ENCODE measurements around the gene ARID1B. TPM values are rescaled to one million over a fixed set of nuclear protein-coding genes. Genes with fewer than 3 reads are reported as not detected.
A peak's percentile ranks its signal among the peaks of the same experiment; 100 is the strongest.

The ARID1B gene
- total RNA-seq, 1 donor from 2014 or later = 26.4 TPM

DNA sequence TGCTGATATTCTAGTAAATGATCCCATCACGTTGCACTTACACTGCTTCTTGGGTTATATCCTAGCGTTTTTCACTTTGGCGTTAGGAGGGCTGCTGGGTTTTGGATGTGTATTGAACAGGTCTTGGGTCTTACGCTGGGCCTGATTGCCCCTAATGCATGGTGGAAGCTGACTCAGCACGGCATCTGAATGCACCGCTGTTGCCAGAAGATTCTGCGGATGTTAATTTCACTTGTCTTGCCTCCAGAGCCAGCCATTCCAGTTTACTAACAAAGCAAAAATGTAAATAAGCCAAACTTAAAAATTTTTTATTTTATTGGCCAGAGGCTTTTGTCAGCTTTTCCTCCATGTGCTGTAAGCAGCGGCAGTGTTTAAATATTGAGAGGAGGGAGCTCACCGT is 312.7 kb downstream of the ARID1B start:
- DNase-seq (ENCODE audit: low spot score) = no peak
- no peak for ATAC-seq

DNA sequence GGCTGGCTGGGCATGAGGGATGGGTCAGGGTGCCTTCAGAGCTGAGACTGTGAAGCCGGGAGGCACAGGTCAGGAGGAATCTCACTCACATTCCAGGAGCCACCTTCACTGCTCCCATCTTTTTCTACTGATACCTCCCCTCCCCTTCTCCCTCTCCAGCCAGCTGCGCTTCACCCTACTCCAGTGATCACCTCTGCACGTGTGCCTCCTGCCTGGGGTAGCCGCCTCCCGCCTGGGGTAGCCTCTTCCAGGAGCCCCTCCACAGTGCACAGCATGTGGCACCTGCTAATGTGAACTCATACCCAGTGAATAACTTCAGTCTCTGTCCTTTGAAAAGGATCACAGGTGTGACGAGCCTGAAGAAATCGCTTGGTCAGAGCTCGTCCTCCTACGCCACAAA is 313.6 kb downstream of the ARID1B start:
- DNase-seq (ENCODE audit: low spot score) = no peak

DNA sequence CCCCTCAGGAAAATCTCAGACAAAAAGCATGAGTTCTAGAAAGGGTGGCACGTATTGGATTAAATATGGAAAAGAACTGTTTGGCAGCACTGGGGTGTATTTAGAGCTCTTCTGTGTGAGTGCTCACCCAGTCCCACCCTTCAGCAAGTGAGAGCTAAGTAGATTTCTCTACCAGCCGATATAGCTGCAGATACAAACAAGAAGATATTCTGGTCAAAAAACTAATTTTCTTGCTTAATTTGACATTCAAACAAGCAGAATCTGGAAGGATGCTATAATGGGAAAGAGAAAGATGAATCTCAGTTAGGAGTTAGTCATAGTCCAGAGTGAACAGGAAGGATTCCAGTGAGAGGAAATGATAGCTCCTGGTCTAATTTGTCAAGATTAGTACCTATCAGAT is 314.1 kb downstream of the ARID1B start:
- no peak for DNase-seq (ENCODE audit: low spot score)
- no peak for ATAC-seq

More for the DNA sequence above, 313.6 kb downstream of the ARID1B start:
- no peak for ATAC-seq

DNA sequence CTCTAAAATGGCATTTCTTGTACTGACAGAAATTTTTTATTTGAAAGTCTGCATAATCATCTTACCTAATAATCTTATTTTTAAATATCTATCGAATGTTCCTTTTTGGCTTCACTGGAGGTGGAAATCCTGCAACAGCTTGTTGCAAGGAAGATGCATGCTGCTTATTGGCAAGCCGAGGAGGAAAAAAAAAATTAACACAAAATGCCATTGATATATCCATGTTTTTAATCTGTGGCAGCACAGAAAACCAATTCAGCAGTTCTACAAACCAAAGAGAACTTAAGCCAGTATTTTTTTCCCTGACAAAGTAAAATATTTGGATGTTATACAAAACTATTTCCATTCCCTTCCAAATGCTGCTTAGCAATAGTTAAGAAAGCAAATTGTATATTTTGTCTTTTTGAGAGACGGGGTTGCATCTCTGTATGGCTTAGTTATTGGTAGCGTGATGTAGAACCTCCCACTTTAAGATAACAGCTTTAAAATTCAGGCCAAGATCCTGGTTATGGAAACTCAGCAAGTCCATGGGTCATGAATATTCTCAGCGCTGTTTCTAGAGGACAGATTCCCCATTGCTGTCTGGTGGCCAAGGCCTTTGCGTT is 314.8 kb downstream of the ARID1B start:
- ATAC-seq (peak; percentile 24), DNase-seq (ENCODE audit: low spot score) (no peak)

DNA sequence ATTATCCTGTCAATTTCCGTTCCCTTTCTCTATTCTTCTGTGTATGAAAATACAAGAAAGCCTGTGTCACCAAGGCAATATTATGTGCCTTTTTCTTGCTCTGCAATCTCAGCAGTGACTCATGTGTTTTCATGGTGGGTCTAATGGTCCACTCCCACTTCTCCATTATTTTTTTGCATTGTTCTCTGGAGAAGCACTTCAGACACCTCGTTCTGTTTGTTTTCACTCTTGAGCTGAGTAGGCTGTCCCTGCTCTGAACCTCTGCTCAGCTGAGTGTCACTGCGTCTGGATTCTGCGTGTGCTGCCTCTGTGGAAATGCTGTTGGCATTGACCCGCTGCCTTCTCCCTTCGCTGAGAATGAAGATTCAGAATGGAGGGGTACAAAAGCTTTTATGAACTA is 315.6 kb downstream of the ARID1B start:
- ATAC-seq = peak; percentile 39

DNA sequence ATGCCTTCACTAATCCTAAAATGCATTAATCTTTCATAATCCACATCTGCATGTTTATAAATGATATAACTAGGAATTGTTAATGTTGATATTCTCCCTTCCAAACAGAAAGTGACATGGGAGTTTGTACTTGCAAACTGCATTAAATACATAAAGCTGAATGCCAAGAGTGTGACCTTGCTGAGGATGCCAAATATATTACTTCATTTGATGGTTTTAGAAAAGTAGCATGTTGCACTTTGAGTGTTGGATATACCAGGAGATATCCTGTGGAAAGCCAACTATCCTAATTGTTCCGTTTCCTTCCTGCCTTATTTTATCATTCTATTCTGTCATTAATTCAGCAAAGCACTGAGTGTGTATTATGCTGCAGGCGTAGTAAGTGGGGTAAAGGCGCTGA is 316.4 kb downstream of the ARID1B start:
- no peak for DNase-seq (ENCODE audit: low spot score)
- peak; percentile 14 for ATAC-seq

More for the DNA sequence above, 315.6 kb downstream of the ARID1B start:
- DNase-seq (ENCODE audit: low spot score) = no peak

DNA sequence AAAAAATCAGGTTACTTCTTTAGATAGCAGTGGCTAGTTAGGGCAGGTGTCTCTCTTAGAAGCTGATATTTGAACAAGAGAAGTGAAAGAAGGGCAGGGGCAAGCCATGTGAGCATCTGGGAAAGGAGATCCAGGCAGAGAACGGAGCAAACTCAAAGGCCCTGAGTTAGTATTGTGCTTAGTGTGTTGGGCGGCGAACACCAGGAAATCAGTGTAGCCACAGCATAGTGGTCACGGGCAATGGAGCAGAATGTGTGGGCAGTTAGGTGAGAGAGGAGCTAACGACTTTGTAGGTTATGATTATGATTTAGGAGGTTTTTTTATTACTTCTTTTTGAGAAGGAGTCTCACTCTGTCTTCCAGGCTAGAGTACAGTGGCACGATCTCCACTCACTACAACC is 316.9 kb downstream of the ARID1B start:
- no peak for DNase-seq (ENCODE audit: low spot score)
- ATAC-seq = no peak

DNA sequence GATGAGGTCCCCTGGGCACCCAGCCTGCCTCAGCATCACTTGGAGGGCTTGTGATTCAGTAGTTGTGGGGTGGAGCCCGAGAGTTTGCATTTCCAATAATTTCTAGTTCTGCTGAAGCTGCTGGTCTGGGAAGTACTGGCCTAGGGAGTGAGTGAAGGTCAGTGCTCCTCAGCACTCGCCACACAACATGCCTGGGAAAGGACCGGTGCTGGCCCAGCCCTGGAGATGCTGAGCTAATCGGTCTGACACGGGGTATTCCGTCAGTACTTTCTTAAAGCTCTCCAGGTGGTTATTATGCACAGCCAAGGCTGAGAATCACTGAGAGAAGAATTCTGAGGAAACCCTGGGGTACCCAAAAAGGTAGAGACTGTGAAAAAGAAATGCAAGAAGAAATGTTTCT is 317.9 kb downstream of the ARID1B start:
- DNase-seq (ENCODE audit: low spot score) = no peak

DNA sequence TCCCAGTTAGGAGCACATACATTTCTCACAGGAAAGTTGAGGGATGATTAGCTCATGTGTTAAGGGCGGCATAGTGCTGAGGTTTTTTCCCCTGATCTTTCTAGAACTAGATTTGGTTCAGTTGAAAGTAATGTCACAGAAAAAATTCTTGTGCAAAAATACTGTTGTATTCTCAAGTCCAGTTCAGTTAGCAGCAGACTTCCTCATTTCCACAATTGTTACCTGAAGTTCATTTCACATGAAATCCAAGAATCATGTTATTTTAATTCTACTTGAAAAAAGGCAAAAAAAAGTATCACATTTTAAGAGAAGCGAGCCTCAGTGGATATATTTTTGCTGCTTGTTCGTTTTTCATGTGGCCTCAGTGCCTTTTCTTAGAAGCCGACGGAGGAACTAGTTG is 318.4 kb downstream of the ARID1B start:
- ATAC-seq (no peak), DNase-seq (ENCODE audit: low spot score) (no peak)

More for the DNA sequence above, 317.9 kb downstream of the ARID1B start:
- no peak for ATAC-seq

DNA sequence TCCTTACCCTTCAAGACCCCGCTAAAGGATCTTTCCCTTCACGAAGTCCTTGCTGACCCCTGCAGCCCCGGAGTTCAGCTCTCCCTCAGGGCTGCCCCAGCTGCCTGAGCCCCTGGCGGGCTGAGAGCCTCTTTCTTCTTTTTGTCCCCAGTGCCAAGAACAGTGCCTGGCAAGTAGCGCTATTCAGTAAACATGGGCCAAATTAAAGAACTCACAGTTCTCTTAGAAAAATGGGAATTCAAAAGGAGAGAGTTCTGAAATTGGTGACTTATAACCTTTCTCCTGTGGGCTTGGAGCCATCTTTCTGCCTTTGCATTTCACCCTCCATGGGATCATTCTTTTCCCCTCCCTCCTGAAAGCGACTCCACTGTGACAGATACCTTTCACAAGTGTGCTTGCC is 318.9 kb downstream of the ARID1B start:
- DNase-seq (ENCODE audit: low spot score) = peak; percentile 59
- ATAC-seq = peak; percentile 58

DNA sequence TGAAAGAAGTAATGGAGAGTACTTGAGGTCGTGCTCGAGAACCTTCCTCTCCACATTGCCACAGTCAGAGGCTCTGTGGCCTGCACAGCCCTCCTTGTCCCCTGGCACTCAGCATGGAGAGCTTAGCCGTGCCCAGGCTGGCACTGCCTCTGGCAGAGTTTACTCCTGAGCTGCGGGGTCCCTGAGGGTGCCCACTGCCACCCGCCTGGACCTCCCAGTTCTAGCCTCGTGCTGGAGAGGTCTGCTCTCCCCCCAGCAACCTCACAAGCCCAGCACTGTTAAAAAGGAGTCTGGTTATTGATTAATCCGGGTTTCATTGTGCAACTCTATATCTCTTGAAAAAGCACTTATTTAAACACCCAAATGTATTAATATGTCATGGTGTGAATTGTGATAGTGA is 319.3 kb downstream of the ARID1B start:
- peak; percentile 66 for DNase-seq (ENCODE audit: low spot score)
- ATAC-seq = peak; percentile 78

DNA sequence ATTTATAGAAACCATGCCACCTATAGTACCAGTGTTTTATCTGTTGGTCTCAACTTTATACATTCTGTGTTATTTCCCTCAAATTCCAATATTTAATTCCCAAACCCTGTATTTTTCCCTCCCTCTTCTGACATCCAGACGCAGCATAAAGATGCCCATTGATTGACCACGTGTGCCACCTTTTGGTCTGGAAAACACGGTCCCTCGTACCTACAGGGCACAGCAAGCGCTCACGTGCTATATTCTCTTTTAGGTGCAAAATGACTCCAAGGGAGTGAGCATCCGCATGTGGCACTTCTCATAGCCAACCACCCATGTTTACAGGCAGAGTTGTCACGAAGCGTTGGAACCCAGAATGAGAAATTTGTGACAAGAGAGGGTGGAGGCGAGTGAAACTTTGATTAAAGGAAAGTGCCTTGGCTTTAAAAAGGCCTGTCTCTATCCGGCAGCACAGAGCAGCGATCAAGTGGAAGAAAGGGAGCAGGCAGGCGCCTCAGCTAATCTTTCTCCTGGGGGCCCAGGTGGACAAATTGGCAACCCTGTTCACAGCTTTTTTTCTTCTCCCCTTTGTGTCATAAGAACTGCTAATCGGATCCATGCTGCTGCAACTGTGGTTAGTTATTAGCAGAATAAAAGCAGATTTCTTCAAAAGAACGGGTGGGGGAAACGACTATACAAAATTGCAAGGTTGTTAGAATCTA is 320.2 kb downstream of the ARID1B start:
- DNase-seq (ENCODE audit: low spot score) (no peak), ATAC-seq (no peak)

DNA sequence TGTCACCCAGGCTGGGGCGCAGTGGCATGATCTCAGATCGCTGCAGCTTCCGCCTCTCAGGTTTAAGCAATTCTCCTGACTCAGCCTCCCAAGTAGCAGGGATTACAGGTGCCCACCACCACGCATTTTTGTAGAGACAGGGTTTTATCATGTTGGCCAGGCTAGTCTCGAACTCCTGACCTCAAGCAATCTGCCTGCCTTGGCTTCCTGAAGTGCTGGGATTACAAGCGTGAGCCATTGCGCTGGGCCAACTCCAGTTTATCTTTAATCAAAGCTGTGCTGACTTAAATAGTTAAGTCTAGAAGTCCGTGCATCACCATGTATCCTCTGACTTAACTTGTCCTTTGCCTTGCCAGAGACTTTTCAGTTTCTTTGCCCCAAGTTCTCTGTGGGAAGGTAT is 321.8 kb downstream of the ARID1B start:
- DNase-seq (ENCODE audit: low spot score) = no peak
- no peak for ATAC-seq

DNA sequence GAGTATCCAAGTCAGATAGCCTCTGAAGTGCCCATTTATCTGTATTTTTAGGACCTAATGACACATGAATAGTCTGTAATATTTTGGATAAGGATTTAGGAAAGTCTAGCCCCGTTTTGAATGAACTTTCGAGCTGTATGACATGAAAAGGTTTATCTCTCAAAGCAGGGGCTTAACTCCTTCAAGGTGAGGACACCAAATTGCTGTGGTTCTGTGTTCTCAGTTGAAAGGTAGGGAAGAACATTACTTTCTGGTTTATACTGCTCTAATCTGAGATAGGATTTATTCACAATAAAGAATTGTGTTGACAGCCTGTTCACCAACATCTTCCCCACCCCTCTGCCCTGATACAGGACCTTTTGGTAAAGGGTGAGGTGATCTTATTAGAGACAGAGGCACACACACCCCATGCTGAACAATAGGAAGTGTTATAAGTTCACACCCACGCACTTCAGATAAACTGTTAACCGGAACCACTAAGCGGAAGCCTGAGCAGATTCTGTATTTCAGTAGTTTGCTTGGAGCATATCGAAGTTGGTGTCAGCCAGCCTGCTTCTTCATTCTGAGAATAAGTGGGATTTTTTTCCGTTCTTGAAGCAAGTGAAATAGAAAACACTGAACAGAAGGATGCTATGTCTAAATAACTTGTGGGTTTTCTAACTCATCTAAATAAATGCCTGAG is 322.9 kb downstream of the ARID1B start:
- DNase-seq (ENCODE audit: low spot score) (no peak), ATAC-seq (no peak)

DNA sequence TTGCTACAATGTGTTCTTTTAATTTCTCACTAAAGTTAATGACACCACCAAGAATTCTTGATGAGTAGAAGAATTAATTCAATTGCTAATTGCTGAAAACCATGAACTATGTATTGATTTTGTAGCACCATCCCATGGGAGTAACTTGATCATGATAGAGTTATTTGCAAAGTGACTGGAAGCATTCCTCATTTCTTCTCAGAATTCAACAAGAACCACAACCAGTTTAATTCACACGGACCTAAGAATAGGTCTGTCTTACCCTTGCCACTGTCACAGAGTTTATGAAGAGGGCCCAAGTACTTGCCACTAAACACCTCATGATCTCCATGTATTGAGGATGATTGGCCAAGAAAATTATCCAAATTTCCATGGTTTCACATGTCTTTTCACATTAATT is 324.0 kb downstream of the ARID1B start:
- no peak for ATAC-seq
- no peak for DNase-seq (ENCODE audit: low spot score)

DNA sequence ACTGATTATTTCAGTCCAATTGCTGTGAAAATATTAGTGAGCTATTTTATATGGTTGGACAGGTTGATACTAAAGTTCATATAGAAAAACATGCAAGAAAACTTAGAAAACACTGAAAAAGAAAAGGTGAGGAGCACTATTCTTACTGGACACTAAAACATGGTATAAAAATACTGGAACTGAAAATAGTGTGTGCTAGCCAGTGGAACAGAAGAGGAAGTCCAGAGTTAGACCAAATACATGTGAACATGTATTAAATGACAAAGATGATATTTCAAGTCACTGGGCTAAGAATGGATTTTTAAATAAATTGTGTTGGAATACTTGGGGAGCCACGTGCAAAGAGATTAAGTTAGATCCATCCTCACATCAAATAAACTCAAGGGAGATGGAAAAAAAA is 327.6 kb downstream of the ARID1B start:
- DNase-seq (ENCODE audit: low spot score) (no peak), ATAC-seq (no peak)

DNA sequence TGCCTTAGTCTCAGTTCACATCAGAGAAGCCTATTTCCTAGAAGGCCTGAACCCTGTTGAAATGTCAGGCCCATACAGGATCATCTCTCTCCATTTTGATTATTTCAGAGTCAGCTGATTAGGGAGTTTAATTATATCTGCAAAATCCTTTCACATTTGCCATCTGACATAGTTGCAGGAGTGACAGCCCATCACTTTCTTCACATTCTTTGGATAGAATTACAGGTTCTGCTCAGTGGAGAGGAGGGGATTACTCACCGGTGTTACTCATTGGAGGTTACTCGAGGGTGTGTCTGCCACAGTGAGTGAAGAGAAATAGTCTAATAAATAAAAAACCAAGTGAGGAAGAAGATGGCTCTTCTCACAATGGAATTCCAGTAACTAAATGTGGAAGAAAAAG is 329.3 kb downstream of the ARID1B start:
- DNase-seq (ENCODE audit: low spot score) = no peak
- no peak for ATAC-seq

DNA sequence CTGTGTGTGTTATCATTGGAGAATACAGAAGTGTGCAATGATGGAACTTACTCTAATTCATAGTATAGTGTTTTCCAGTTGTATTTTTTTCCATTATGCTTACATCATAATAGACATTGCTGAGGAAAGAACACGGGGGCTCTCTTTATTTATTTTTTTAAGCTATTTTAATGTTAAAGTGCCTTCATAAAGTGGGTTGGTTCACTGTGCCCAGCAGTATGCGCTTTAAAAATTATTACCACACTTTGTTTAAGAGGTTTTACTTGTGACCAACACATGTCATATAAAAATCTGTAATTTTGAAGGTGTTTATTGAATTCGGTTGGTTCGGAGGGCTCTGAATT is 330.4 kb downstream of the ARID1B start:
- ATAC-seq (no peak), DNase-seq (ENCODE audit: low spot score) (no peak)

DNA sequence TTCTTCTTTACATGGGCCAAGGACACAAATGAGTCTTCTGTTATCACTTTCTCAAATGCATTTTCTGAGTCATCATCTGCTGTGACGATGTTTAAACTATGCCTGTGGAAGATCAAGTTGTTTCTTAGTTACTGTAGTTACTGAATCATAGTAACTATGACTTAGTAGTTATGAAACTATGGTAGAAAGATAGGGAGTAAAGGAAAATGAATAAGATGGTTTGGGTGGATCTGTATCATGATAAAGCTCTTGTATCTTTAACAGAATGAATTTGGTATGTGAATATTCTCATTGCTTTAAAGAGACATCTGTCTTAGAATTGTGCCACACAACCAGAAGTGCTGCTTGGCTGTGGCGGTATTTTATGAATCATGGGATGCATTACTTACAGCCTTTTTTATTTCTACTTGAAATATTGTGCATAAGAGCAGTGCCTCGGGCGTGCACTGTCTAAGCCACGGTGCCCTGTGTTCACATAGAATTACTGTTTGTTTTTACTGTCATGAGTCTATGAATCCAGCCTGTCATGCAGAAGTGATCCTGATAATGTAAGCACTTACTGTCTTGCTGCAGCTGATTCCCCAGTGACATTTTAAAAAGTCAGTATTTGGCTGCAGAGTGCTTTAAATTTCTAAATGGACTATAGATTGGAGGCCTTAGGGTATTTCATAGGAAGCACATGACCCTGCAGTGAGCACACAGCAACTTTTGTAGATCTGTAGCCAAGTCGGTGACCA is 330.9 kb downstream of the ARID1B start:
- peak; percentile 38 for ATAC-seq
- DNase-seq (ENCODE audit: low spot score) = no peak

DNA sequence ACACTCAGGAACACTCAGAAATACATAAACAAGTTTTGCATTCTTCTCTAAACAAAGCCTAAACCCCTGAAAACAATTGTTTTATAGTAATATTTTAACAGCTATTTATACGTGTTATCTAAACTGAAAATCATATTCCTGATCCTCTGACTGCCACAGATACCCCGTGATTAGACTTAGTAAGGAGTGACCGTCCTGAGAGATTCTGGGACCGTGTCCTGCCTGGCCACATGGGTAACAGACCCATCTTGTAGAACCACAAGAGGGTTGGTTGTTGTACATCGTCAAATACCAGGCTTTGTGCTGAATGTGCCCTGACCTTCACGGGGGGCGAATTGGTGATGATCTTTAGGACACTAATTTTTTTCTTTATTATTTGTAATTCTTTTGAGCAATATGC is 331.7 kb downstream of the ARID1B start:
- DNase-seq (ENCODE audit: low spot score) = no peak
- no peak for ATAC-seq

DNA sequence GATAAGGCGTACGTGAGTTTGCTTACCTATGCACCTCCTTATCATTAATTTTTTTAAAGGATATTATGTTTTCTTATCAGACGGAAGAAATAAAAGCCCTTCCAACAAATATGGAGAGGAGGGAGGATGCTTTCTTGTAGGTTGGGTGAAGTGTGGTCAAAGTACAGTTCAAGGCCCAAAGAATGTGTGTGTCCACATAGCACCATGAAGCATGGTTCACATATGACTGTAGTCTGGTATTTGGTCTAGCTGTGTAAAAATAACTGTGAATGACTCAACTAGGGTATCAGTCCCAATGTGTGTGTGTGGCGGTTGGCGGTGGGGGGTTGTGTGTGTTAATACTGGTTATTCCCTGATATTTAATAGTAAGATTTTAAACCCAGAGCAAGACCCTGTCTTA is 333.4 kb downstream of the ARID1B start:
- no peak for ATAC-seq
- no peak for DNase-seq (ENCODE audit: low spot score)

DNA sequence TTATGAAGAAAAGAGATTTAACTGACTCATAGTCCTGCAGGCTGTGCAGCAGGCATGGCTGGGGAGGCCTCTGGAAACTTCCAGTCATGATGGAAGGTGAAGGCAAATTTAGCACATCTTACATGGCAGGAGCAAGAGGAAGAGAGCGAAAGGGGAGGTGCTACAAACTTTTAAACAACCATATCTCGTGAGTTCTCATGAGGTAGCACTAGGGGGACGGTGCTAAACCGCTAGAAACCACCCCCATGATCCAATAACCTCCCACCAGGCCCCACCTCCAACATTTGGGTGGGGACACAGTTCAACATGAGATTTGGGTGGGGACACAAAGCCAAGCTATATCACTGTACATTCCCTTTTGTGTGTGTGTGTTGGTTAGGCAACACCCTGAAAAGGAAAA is 336.2 kb downstream of the ARID1B start:
- ATAC-seq (no peak), DNase-seq (ENCODE audit: low spot score) (no peak)
